Brain microvascular endothelial cell (primary cell): ENCODE results near the gene IL6R.

Experiments
- DNase-seq: peaks from one replicate; pipeline ENCODE4 v3.0.0-alpha.2; 2020
- H3K27ac ChIP-seq: fragments of 250-450 bp; sonication (Bioruptor Pico); 2 replicates; pipeline ENCODE4 v1.5.1; 2020; ENCODE audit warnings: mild to moderate bottlenecking, moderate library complexity
- H3K27me3 ChIP-seq: fragments of 250-450 bp; sonication (Bioruptor Pico); replicated peaks from 2 replicates; pipeline ENCODE4 v1.5.1; 2020; ENCODE audit warnings: mild to moderate bottlenecking
- H3K36me3 ChIP-seq: fragments of 250-450 bp; sonication (Bioruptor Pico); replicated peaks from 2 replicates; pipeline ENCODE4 v1.5.1; 2020; ENCODE audit warnings: mild to moderate bottlenecking
- H3K4me3 ChIP-seq: 2 replicates; pipeline ENCODE4 v1.5.1; 2011; ENCODE audit warnings: low read depth, mild to moderate bottlenecking, control low read depth, low read length, moderate library complexity
- in situ Hi-C: cut with HindIII; loops from 2 replicates; pipeline ENCODE4 v1.10.0; 2017; ENCODE audit warnings: low sequenced_read_pairs, low pct_ligation_motif_present
- TF ChIP-seq, protein P1 (sequence below): IDR thresholded peaks from 2 replicates; pipeline ENCODE4 v1.5.1; 2011; ENCODE audit warnings: low read depth, mild to moderate bottlenecking, moderate library complexity, low read length, control low read depth, inconsistent platforms; ENCODE audit errors: missing control alignments

The IL6R gene

DNA sequence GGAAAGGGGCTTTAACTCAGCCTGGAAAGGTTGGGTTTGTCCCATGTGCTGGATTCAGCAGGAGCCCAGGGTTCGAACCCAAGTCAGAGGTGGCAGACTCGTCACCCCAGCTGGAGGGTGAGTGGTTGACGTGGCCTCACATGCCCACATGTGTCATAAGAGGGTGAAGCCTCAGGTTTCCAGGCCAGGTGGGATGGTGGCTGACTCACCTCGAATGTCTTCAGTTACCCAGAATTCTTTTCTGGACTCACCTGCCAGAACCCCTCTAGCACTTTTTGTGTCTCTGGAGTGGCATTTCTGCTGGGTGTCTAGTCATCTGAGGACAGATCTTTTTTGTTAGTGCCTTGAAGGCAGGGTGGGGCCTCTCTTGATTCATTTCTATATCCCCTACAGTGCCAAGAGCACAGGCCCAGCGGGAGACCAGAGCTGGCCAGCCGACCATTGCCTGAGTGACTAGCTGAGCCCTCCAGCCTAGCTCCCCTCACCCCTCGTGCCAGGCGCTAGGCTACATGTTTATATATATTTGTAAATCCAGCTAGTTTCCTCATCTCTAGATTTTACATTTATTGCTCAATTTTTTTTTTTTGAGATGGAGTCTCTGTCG is 28.1 kb downstream of the IL6R start:
- in situ Hi-C loops, result no loop called here
- Histone ChIP-seq H3K27me3 (no peaks in the 10 kb centered on the region), H3K4me3 (no peak overlapping the region), H3K27ac (no peak overlapping the region), H3K36me3 (no peaks in the 10 kb centered on the region)
- TF ChIP-seq, protein P1, sequence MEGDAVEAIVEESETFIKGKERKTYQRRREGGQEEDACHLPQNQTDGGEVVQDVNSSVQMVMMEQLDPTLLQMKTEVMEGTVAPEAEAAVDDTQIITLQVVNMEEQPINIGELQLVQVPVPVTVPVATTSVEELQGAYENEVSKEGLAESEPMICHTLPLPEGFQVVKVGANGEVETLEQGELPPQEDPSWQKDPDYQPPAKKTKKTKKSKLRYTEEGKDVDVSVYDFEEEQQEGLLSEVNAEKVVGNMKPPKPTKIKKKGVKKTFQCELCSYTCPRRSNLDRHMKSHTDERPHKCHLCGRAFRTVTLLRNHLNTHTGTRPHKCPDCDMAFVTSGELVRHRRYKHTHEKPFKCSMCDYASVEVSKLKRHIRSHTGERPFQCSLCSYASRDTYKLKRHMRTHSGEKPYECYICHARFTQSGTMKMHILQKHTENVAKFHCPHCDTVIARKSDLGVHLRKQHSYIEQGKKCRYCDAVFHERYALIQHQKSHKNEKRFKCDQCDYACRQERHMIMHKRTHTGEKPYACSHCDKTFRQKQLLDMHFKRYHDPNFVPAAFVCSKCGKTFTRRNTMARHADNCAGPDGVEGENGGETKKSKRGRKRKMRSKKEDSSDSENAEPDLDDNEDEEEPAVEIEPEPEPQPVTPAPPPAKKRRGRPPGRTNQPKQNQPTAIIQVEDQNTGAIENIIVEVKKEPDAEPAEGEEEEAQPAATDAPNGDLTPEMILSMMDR, result no peak
- DNase-seq, result no peak

DNA sequence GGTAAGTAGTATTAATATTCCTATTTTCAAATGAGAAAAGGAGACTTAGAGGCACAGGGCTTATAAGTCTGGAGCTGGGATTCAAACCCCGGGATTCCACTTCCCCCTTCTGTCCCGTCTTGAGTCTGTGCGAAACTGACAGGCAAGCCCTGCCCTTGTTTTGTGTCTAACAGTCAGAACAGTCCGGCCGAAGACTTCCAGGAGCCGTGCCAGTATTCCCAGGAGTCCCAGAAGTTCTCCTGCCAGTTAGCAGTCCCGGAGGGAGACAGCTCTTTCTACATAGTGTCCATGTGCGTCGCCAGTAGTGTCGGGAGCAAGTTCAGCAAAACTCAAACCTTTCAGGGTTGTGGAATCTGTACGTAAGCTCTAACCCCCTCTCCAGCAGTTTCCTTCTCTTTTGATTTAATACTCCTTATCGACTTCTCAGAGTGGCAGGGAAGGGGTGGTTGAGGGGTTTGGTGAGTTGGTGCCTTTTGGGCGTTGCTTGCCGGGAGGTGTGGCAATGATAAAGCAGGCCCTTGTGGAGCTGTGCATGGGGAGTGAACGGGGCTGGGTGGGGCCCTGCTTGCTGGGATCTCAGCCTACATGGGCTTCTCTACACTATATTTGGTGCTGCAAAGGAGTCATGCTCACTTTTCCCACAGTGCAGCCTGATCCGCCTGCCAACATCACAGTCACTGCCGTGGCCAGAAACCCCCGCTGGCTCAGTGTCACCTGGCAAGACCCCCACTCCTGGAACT is 29.4 kb downstream of the IL6R start:
- H3K27me3 ChIP-seq, result no peaks in the 10 kb centered on the region
- H3K4me3 ChIP-seq, result no peak overlapping the region
- no peak for DNase-seq
- in situ Hi-C loops, result no loop called here
- no peak overlapping the region for H3K27ac ChIP-seq
- H3K36me3 ChIP-seq, result no peaks in the 10 kb centered on the region
- TF ChIP-seq, protein P1, result no peak

DNA sequence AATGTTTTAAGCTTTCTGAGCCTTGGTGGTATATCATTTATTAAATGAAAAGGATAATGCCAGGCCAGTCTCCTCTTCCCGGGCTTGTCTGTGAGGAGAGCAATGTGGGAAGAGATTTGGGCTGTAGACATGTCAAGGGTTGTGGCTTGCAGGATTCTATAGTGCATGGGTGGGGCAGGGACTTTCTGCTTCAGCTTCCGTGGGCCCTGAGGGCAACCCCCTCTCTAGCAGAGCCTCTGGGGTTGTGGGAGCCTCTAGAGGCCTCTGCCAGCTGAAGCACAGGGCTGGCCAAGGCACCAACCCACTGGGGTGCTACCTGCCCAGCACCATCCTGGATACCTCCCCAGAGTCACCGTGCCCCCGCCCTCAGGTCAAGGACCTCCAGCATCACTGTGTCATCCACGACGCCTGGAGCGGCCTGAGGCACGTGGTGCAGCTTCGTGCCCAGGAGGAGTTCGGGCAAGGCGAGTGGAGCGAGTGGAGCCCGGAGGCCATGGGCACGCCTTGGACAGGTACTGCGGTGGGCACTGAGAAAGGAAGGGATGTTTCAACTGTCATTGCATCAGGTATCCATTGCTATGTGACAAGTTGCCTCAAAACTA is 30.6 kb downstream of the IL6R start:
- H3K27ac ChIP-seq, result no peak overlapping the region
- no peak overlapping the region for H3K4me3 ChIP-seq
- TF ChIP-seq, protein P1, result no peak
- no peaks in the 10 kb centered on the region for H3K36me3 ChIP-seq
- in situ Hi-C loops, result no loop called here
- DNase-seq, result no peak
- H3K27me3 ChIP-seq, result no peaks in the 10 kb centered on the region

DNA sequence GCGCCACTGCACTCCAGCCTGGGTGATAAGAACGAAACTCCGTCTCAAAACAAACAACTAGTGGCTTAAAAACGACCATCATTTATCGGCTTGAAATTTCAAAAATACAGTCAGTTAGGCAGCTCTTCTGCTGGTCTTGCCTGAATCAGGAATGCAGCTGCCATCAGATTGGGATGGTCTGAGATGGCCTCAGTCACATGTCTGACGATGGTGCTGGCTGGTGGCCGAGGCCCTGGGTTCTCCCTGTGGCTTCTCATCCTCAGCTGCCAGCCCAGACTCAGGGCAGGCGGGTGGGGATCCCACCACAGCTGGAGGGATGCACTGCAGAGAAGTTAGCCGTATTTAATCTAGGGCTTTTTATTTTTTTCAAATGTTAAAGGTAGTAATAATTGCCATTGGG is 31.3 kb downstream of the IL6R start:
- H3K27ac ChIP-seq, result no peak overlapping the region
- no peaks in the 10 kb centered on the region for H3K27me3 ChIP-seq
- TF ChIP-seq, protein P1, result no peak
- DNase-seq, result no peak
- no peaks in the 10 kb centered on the region for H3K36me3 ChIP-seq
- no peak overlapping the region for H3K4me3 ChIP-seq
- in situ Hi-C loops, result no loop called here

DNA sequence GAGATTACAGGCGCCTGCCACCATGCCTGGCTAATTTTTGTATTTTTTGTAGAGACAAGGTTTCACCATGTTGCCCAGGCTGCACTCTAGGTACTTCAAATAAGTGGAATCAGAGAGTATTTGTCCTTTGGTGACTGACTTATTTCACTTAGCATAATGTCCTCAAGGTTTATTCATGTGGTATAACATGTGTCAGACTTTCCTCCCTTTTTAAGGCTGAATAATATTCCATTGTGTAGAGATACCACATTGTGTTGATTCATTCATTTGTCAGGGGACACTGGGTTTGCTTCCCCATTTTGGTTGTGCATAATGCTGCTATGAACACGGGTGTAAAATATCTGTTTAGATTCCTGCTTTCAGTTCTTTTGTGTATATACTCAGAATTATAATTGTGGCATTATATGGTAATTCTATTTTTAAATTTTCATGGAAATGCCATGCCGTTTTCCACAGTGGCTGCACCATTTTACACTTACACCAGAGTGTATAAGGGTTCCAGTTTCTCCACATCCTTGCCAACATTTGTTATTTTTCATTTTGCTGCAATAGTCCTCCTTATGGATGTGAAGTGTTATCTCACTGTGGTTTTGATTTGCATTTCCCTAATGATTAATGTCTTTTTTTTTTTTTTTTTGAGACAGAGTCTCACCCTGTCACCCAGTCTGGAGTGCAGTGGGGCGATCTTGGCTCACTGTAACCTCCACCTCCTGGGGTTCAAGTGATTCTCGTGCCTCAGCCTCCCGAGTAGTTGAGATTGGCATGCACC is 35.1 kb downstream of the IL6R start:
- TF ChIP-seq, protein P1, result no peak
- DNase-seq, result no peak
- Histone ChIP-seq H3K4me3 (no peak overlapping the region), H3K27me3 (no peaks in the 10 kb centered on the region), H3K27ac (no peak overlapping the region), H3K36me3 (no peaks in the 10 kb centered on the region)
- in situ Hi-C loops, result no loop called here
